Gastrocnemius medialis (tissue), 4 donors: Measurements from ENCODE around the gene ST3GAL2.

Experiments used
- POLR2A ChIP-seq, 2 donors: fragments of 450-650 bp; IDR thresholded peaks; one replicate each; pipeline ENCODE4 v1.6.1; 2017; ENCODE audit warnings: antibody characterized with exemption in 2 of 2, mild to moderate bottlenecking in 2 of 2, moderate library complexity in 2 of 2
- TF ChIP-seq, protein P1 (sequence below), 5 experiments: fragments of 450-650 bp in 3 of 5; fragments of 200-600 bp in 2 of 5; sonication (generic) in 2 of 5; IDR thresholded peaks in 4 of 5; conservative IDR thresholded peaks in 1 of 5; 1 replicate in 4 of 5; 2 replicates in 1 of 5; pipeline ENCODE4 v1.5.1; 2016 to 2019; ENCODE audit warnings: antibody characterized with exemption in 5 of 5, mild to moderate bottlenecking in 3 of 5, moderate library complexity in 3 of 5

DNA sequence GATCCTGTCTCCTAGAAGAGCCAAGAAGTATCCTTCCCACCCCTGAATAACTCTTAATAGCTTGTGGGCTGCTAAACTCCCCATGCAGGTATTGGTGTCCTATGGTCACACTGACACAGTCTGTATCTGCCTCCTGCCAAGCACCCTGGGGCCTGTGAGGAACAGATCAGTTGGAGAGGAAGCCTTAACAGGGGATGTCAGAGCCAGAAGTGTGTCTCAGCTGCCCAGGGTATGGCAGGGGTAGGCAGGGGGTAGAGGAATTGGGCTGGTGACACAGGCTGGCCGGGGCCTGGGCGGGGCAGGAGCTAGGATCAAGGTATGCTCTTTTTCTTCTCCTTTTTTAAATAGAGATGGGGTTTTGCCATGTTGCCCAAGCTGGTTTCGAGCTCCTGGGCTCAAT, 47.5 kb downstream of the ST3GAL2 start:
- TF ChIP-seq, protein P1, sequence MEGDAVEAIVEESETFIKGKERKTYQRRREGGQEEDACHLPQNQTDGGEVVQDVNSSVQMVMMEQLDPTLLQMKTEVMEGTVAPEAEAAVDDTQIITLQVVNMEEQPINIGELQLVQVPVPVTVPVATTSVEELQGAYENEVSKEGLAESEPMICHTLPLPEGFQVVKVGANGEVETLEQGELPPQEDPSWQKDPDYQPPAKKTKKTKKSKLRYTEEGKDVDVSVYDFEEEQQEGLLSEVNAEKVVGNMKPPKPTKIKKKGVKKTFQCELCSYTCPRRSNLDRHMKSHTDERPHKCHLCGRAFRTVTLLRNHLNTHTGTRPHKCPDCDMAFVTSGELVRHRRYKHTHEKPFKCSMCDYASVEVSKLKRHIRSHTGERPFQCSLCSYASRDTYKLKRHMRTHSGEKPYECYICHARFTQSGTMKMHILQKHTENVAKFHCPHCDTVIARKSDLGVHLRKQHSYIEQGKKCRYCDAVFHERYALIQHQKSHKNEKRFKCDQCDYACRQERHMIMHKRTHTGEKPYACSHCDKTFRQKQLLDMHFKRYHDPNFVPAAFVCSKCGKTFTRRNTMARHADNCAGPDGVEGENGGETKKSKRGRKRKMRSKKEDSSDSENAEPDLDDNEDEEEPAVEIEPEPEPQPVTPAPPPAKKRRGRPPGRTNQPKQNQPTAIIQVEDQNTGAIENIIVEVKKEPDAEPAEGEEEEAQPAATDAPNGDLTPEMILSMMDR (IDR thresholded peaks at IDR 0.05 in 4 of 5, conservative IDR thresholded peaks at IDR 0.05 in 1 of 5): no peak
- TF ChIP-seq POLR2A (IDR thresholded peaks at IDR 0.05): no peak
